ENCODE data around the gene C1orf52. TPM values are rescaled to one million over a fixed set of nuclear protein-coding genes. Genes with fewer than 3 reads are reported as not detected.
A peak's percentile ranks its signal among the peaks of the same experiment; 100 is the strongest.

C1orf52 gene
- total and polyA plus RNA-seq, 9 of the 15 experiments (the other 6 are each of a cell fraction or from before 2014, with no cell fraction given) = 17.0 to 38.5 (median 33.0) TPM

DNA sequence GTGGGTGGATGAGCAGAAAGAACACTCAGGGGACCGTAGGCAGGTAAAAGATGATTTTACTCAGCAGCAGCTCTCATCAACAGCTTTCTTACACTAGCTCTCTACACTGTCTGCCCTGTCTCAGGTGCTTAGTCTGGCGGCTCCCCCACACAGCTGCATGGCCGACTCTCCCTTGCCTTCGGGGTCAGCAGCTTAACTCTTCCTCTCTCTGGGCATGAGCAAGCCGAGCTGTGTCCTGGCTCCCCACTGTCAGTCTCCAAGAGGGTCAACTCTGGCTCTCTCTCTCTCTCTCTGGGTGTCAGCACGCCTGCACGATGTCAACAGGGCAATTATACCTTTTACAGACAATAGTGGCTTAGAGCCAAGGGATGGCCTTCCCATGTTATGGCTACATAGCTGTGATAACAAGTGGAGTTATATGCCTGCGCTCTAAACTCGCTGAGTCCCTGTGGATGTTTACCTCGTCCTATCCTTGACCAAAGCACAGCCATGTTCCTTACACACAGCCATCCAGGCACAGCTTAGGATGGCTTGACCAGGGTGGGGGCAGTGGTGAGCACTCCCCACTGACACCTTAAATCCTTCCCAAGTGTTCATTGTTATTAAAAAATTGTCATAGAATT lies 20.1 kb upstream of the C1orf52 start (continued):
- TF ChIP-seq BRD9 (IDR thresholded peaks at IDR 0.05; ENCODE audit: low read depth, partially characterized antibody) = no peak
- no peak for TF ChIP-seq RBM22 (IDR thresholded peaks at IDR 0.05; ENCODE audit: low read depth, low read length, poor library complexity, severe bottlenecking)
- TF ChIP-seq ILF3 (IDR thresholded peaks at IDR 0.05; ENCODE audit: borderline replicate concordance) = no peak
- no peak for TF ChIP-seq ZNF23 (CRISPR knock-in tag; IDR thresholded peaks at IDR 0.05)
- no peak for TF ChIP-seq CHD1 (IDR thresholded peaks at IDR 0.05; ENCODE audit: low read length)
- no peak for TF ChIP-seq HOXB6 (CRISPR knock-in tag; IDR thresholded peaks at IDR 0.05; ENCODE audit: borderline replicate concordance)
- TF ChIP-seq SRSF3 (IDR thresholded peaks at IDR 0.05; ENCODE audit: insufficient read depth, low read length) = no peak
- TF ChIP-seq RAD21 (CRISPR knock-in tag; conservative IDR thresholded peaks at IDR 0.05 in 1 of 2, IDR thresholded peaks at IDR 0.05 in 1 of 2) = no peak
- no peak for TF ChIP-seq ELF1 (tag; IDR thresholded peaks at IDR 0.05)
- TF ChIP-seq SRF (CRISPR knock-in tag; IDR thresholded peaks at IDR 0.05) = no peak
- no peak for TF ChIP-seq TAF1 (IDR thresholded peaks at IDR 0.05; ENCODE audit: control insufficient read depth, extremely low read depth, insufficient read depth, low read length, severe bottlenecking)
- TF ChIP-seq CREBBP (IDR thresholded peaks at IDR 0.05; ENCODE audit: low read depth, low read length) = no peak
- TF ChIP-seq ZNF347 (CRISPR knock-in tag; IDR thresholded peaks at IDR 0.05; ENCODE audit: low read depth) = no peak
- TF ChIP-seq SMC3 (conservative IDR thresholded peaks at IDR 0.05; ENCODE audit: insufficient read depth, low read depth, low read length) = no peak
- 0 out of 2 replicates have a peak, but pooled peaks have one; percentile 69 for TF ChIP-seq TEAD2 (tag; IDR thresholded peaks at IDR 0.05)
- peak; percentile 75; the same call in 1 of the 2 replicates for TF ChIP-seq ZNF41 (CRISPR knock-in tag; conservative IDR thresholded peaks at IDR 0.05)
- no peak for TF ChIP-seq RBM15 (IDR thresholded peaks at IDR 0.05; ENCODE audit: insufficient read depth, low read length)
- no peak for TF ChIP-seq PHF21A (IDR thresholded peaks at IDR 0.05; ENCODE audit: borderline replicate concordance, low read depth)
- TF ChIP-seq NCOA6 (IDR thresholded peaks at IDR 0.05) = no peak
- no peak for TF ChIP-seq NCOR1 (IDR thresholded peaks at IDR 0.05)
- TF ChIP-seq GABPA (tag; conservative IDR thresholded peaks at IDR 0.05; ENCODE audit: low read depth) = no peak
- no peak for TF ChIP-seq ZMIZ1 (IDR thresholded peaks at IDR 0.05; ENCODE audit: low read depth in 2 of 2, low read length in 2 of 2)
- TF ChIP-seq, protein P1, sequence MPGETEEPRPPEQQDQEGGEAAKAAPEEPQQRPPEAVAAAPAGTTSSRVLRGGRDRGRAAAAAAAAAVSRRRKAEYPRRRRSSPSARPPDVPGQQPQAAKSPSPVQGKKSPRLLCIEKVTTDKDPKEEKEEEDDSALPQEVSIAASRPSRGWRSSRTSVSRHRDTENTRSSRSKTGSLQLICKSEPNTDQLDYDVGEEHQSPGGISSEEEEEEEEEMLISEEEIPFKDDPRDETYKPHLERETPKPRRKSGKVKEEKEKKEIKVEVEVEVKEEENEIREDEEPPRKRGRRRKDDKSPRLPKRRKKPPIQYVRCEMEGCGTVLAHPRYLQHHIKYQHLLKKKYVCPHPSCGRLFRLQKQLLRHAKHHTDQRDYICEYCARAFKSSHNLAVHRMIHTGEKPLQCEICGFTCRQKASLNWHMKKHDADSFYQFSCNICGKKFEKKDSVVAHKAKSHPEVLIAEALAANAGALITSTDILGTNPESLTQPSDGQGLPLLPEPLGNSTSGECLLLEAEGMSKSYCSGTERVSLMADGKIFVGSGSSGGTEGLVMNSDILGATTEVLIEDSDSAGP (CRISPR knock-in tag; IDR thresholded peaks at IDR 0.05) = no peak
- TF ChIP-seq SMARCC2 (IDR thresholded peaks at IDR 0.05; ENCODE audit: low read depth) = no peak
- TF ChIP-seq EHMT2 (IDR thresholded peaks at IDR 0.05) = no peak
